HG03064 (cell line): ENCODE results near the gene INPP4B.

Experiments used
- ATAC-seq: cut with Tn5 transposase; IDR thresholded peaks from one replicate; pipeline ENCODE4 v1.9.1; 2021; ENCODE audit warnings: low read depth; ENCODE audit not compliant: unreplicated experiment

INPP4B gene

DNA sequence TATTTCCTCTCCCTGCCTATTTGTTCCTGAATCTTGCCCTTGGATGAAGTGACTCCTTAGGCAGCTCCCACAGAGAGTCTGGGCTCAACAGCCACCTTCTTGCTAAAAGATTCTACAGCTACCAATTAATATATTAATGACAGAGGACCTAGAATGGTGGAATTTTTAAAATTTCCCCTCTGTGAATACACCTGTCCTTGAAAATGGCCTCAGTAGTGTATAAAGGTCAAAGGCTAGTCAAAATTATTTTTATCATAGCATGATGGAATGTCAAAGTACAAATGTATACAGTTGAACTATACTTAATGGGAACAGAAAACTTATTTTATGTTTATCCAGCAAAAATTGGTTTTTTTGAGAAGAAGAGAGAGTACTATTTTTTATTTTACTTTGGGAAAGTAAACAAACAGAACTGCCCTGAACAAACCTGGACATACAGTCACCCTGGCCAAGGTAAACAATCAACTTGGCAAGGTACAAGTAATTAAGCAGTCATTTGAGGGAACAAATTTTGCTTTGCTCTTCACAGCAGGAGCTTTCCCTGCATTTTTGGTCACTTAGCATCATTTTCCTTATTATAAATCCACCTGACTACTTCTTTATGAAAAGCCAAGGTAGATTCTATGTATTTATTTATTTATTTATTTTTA, 250.8 kb downstream of the INPP4B start:
- no peak for ATAC-seq

DNA sequence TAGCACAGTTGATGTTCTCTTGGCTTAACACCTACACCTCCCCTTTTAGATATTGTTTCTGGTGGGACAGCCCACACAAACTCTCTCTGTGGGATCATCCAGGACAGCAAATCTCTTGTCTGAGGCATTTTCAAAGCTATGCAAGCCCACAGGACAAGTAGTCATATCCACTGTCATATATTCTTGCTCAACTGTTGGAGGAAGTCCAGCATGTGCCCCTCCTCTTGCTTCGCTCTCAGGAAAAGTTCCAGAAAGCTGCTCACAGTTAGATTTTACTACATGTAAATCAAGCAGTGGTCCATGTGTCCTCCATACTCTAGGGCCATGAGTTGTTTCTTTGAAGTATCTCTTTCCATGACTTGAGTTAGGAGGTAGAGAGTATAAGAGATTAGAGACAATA, 260.7 kb downstream of the INPP4B start:
- no peak for ATAC-seq

DNA sequence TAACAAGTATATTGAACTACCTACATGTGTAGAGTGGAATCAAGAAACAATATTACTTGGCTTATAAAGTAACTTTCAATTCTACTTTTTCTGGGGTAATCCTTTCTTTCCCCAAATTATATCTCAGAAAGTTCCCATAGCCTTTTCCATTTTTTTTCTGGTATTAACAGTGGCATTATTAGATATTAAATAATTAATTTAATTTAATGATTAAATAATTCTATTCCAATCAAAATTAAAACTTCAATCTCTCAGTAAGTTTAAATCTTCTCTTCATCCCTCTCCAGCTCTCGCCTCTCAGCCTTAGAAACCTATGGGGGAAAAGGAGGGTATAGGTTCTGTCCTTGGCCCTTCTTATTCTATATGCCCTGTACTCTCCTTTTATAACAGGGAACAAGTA, 262.4 kb downstream of the INPP4B start:
- ATAC-seq, result no peak

DNA sequence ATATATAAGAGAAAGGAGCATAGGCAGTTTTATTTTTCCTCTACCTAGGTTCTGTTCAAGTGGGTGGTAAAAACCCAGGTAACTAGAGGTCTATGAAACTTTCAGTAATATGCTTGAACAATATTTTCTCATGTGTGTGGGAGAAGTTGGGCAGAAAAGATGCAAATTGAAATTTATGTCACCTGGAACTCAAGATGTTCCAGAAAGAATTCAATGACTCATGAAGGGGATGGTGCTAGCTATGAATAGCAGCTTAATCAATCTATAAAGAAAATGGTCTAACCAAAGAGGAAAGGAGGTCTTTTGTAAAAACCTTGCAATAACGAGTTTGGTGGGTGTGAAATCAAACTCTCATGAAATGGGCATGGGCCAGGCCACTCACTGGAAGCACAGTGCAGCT, 263.8 kb downstream of the INPP4B start:
- no peak for ATAC-seq

DNA sequence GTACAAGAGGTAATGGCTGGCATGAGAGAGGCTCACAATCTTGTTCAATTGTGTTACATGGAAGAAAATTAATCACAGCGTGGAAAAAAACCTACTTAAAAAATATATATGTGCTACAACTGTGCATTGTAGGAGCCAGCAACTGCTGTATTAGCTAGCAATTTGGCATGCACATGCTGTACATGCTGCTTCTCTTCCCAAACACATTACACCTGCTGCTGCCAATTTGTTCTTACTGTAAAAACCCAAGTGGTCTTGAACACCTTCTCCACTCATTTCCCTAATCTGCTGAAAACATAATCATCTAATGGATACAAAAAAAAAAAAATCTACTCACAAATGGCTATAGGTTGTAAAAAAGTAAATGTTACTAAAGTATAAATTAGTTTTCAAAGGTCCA, 264.2 kb downstream of the INPP4B start:
- ATAC-seq, result no peak

DNA sequence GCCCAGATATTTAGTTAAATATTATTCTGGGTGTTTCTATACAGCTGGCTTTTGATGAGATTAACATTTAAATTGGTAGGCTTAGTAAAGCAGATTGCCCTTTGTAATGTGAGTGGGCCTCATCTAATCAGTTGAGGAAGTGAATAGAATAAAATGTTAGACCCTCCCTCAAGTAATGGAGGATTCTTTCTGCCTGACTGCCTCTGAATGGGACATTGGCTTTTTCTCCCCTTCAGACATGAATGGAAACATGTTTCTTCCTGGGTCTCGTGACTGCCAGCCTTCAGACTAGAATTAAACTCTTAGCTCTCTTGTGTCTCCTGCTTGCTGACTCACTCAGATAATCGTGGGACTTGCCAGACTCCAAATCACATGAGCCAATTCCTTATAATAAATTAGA, 266.7 kb downstream of the INPP4B start:
- no peak for ATAC-seq

DNA sequence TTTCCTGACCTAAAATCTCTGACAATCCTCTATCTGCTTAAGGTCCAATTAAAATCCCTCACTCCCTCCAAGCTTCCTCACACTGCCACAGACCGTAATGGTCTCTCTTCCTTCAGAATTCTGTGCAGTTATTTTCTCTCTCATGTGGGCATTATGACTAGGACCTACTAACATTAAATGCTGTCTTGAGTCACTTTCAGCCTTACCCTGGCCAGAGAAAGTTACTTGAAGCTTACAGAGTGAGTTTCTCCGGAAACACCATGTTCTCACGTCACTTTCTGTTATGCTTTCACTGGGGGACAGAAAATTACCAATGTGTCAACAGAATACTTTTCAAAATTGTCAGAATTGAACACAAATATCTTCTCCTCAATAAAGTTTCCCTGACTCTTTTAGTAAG, 271.8 kb downstream of the INPP4B start:
- no peak for ATAC-seq

DNA sequence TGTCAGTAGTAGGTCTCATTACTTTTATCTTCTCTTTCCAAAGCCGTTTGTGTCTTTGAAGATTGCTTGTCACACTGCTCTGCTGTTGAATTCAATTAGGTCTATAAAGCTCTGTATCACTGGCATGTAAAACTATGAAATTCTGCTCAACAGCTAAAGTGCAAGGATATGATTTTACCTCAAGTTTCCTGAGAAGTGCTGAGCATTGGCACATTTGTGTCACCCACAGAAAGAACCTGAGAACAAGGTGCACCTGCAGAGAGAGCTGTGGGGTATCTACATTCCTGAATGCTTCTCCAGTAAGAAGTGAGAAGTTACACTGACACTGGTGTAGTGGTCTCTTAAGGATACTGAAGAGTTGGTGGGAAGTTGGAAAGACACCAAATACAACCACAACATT, 274.0 kb downstream of the INPP4B start:
- no peak for ATAC-seq

DNA sequence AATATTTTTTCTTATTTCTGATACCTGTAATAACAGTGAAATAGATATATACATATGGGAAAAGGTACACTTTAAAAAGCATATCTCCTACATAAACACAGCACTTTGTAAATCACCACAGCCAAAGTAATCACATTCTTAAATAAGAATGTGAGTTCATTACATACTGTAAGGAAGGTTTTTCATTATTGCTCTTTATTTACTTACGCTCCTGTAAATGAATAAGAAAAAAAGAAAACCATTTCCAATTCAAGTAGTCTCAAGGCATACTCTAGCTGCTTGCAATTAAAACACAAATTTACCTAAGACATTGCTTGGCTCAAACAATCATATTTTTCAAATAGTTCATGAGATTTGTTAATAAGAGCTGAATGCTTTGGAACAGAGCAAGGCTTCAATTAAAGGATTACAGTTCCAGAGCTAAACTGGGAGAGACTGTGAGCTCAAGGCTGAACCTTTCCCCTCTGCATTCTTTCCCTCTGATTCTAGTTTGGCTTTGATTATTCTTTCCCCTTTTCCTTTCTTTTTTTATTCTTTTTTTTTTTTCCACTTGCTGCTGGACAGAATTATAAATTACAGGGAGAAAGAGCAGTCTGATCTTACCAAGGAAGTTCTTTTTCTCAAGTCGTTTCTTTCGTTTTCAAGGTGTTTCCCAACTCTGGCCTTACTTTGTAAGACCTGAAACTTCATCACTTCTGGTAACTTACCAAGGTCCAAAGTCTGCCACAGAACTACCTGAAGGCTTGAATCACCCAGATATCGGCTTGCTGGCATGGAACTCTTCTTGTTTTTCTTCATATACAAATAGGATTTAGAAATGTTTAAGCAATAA, 278.3 kb downstream of the INPP4B start:
- no peak for ATAC-seq

DNA sequence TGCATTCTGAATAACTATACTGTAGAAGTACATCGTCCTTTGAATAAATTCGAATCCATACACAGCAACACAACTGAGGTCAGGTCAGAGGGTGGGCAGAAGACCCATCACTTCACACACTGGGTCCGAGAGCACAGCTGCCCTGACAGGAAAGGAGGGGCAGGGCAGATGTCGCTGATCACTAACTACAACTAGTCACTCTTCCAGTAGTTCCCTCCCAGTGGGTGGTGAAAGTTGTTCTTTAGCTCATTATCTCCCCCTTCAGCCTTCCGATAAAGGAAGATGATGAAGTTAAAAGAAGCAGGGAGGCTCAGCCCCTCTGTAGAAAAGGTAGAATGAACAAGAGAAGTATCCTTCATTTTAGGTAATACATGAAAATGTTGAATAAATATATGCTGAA, 278.9 kb downstream of the INPP4B start:
- no peak for ATAC-seq

DNA sequence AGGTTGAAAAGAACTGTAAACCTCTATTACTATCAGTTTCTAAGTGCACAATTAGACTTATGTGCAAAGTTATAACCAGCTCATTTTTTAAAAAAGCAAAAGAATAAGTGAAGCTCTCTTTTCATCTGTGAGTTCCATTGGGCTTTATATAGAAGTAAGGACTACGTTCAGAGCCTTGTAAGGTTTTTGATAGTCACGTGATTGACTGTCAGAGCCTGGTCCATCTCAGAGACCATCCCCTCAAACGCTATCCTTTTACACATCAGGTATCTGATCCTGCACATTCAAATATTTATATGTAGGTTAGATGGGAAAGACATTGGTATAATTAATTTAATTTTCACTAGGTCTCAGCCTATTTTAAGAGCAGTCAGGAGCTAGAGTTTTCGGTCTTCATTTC, 279.3 kb downstream of the INPP4B start:
- ATAC-seq, result no peak

DNA sequence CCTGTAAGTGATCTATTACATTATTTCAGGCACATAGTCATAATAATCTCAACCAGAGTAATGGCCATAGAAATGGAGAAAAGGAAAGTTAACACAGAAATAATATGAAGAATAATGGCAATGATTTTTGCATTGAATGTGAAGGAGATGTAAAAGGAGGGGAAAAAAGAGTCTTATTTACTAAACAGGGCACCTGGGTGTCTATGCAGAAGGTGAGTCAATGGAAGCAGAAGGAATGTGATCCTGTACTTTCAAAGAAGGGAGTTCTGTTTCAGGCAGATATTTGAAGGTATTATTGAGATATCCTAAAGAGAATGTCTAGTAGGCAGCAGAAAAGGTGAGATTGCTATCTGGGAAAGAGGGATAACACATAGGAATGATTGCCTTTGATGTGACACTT, 279.9 kb downstream of the INPP4B start:
- ATAC-seq, result no peak

DNA sequence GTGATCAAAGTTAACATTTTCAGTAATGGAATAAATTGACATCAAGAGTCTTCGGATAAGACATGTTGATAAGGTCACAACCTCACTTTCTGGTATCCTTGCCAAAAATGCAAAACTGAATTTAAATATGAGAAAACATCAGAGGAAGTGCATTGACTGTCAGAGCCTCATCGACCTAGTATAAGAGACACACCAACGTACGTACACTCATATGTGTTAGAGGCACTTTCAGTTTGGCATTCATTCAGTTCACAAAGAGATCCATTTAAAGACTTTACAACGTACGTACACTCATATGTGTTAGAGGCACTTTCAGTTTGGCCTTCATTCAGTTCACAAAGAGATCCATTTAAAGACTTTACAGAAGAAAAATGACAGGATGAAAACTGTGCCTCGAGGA, 280.3 kb downstream of the INPP4B start:
- no peak for ATAC-seq

DNA sequence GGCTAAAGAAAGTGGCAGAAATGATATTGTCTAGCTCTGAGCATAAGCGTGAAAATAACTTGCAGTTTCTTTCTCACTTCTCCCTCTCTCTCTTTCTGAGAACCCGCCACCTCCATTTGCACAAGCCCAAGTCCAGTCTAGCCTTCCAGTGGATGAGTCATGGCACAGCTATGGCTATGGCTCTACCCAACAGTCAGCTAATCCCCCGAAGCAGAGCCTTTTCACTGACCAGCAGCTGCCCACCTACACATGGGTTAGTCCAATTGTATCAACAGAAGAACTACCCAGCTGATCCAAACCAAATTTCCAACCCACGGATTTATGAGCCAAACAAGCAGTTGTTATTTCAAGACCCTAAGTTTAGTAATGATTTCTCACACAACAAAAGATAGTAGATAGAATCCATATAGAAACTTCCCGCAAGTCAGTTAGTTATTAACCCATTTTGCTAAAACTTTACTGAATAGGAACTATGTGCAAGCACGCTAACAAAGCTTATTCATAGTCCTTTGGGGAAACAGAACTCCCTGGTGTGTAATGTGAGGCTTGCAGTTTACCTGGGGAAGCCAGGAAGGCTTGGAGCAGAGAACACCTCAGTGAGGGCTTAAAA, 282.3 kb downstream of the INPP4B start:
- ATAC-seq, result no peak

DNA sequence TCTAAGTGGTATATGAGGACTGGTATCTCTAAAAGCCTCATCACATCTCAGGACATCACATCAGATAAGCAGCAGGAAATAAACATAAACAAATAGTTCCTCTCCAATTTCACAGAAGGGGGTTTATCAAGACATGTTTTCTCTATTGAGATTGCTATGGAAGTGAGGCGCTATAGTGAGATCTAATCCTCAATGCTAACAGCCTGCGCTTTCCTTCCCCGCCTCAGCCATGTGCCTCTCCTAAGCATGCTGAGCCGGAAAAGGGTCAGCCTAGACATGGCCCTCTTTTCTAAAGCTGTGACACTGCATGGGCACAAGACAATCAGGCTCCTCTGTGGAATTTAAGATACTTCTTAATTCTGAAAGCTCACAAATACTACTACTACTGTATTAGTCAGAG, 286.1 kb downstream of the INPP4B start:
- no peak for ATAC-seq

DNA sequence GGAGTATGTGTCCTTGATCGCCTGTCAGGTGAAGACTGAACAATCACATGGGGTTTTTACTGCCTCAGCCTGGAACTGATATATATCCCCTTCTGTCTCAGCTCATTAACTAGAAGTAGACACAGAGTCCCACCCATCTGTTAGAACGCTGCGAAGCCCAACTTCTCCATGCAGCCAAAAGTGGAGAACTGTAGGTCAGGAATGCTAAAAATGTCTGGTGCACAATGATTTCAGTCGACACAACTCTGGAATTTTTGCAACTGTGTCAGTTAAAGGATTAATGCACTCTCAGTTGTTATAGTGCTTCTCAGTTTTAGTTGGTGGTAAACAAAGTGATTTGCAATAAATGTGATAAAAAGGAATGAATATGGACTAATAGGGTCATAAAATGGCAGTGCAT, 287.2 kb downstream of the INPP4B start:
- ATAC-seq, result no peak

DNA sequence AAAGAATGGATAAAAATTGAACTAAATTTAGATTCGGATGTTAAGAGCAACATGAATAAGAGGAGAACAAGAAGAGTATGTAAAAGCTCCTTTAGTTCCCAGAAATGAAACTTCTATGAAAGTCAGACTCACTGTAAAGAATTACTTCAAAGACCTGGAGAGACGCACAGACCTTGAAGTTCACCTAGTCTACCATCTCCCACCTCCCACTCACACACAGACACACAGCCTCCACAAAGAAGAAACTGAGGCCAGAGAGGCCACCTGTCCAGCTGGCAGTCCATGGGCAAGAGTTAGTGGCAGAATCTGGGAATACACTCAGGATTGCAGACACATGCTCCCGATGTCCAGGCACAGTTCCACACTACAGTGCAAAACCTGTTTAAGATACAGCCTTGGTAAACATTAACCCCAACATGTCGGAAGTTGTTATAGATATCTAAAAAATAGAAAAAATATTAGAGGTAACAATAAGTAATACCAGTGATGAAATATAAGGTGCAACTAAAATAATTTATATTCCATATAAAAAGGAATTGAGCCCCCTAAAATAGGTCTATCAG, 288.8 kb downstream of the INPP4B start:
- ATAC-seq, result no peak

DNA sequence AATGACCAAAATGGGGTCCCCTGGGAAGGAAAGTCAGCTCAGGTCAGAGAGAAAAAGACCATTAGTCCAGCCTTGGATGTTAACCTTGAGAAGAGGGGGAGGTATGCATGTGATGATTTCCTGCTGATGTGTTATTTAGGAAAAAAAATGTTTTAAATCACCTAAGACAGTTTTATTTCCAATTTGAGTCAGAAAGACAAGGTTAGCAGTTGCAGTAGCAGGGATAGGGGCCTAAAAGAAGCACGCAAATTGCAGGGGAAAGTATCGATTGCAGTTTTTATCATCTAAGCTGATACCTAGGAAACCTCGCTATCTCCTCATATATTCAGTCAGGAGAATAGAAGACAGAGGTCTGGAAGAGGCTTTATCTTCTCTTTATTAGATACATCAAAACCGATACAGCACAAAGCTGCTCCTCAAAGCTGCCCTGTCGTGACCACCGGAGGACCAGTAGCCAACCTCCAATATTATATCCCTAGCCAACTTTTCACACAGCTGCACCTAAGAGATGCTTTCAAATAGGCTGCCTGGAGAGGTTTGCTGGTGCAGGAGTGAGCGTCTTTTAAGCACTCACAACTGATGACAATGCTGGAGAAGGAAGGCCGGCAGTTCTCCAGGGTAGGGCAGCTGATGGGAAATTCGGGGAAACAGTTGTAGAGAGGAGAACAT, 289.4 kb downstream of the INPP4B start:
- ATAC-seq, result no peak

DNA sequence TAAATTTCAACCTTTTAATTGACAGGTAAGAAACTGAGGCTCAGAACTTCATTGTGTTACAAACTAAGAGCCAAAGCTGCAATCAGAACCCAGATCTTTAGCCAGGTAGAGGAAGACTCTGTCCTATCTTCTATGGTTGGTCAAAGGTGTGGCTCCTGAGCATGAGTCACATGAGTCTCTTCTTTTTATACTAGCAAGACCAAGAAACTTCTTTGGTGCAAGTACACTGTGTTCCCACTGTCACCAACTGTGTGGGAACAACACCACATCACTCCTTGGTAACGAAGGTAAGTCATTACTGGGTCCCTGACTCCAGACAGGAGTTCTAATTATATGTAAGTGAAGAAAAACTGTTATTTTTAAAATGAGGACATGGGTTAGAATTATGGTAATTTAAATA, 290.1 kb downstream of the INPP4B start:
- no peak for ATAC-seq

DNA sequence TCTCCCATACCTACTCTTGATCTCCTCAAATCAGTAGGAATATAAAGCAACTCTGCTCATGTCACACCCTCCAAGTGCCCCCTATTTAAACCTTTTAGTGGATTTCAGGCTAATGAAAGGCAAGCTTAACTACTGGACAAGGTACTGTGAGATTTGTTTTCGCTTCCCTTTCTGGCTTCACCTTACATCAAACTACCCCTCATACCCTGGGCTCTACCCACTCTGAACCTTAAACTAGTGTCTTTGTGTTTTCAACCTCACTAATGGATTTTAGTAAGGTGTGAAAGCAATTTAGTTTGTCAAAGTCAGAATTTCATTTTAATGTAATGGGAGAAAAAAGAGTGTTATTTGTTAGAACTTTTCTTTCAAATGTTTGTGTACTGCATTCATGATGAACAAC, 291.7 kb downstream of the INPP4B start:
- no peak for ATAC-seq
